SK-N-SH (cell line): Measurements from ENCODE around the gene PRKAB1. TPM values are rescaled to one million over a fixed set of nuclear protein-coding genes. Genes with fewer than 3 reads are reported as not detected.

Experiments
- CTCF ChIA-PET: fragments of 300-600, 350-600 bp; formaldehyde crosslinking; extraction: SDS; loops from one replicate; lab custom pipeline; 2021; lab: Yijun Ruan, JAX
- POLR2A ChIA-PET: fragments of 350-600 bp; sonication (Branson Sonifier 250); formaldehyde crosslinking; extraction: SDS; loops from one replicate; lab custom pipeline; 2020; ENCODE audit warnings: antibody characterized with exemption, inconsistent platforms; lab: Yijun Ruan, JAX
- DNase-seq: peaks from one replicate; pipeline ENCODE4 v3.0.0; 2012
- H2AFZ ChIP-seq: fragments of 200-600 bp; sonication (generic); 2 replicates; pipeline ENCODE4 v1.8.1; 2016; ENCODE audit warnings: antibody characterized with exemption, mild to moderate bottlenecking, low read depth
- H3F3A ChIP-seq: fragments of 200-600 bp; sonication (generic); replicated peaks from 2 replicates; pipeline ENCODE3; 2016; ENCODE audit warnings: antibody characterized with exemption, mild to moderate bottlenecking; ENCODE audit not compliant: insufficient read depth
- H3K27ac ChIP-seq, 2 experiments: fragments of 200-500 bp in 1 of 2; fragments of 200-600 bp in 1 of 2; sonication (Bioruptor generic) in 1 of 2; sonication (generic), shearing (Covaris generic) in 1 of 2; 2 replicates each; pipeline versions ENCODE4 v1.5.1 to v1.6.1; 2014 to 2016; ENCODE audit warnings: low read depth in 2 of 2, inconsistent platforms in 1 of 2, low read length in 1 of 2, mild to moderate bottlenecking in 1 of 2, mixed read lengths in 1 of 2
- H3K27me3 ChIP-seq: fragments of 200-600 bp; sonication (generic), shearing (Covaris generic); 2 replicates; pipeline ENCODE4 v1.6.1; 2016; ENCODE audit warnings: mixed run types; ENCODE audit not compliant: insufficient read depth
- H3K36me3 ChIP-seq, 2 experiments: fragments of 200-500 bp in 1 of 2; fragments of 200-600 bp in 1 of 2; sonication (Bioruptor generic) in 1 of 2; sonication (generic) in 1 of 2; replicated peaks in 1 of 2; 2 replicates each; pipeline versions ENCODE3 to v1.5.1; 2014 to 2016; ENCODE audit warnings: low read length in 1 of 2, mild to moderate bottlenecking in 1 of 2; ENCODE audit not compliant: insufficient read depth in 2 of 2, control insufficient read depth in 1 of 2
- H3K4me1 ChIP-seq, 2 experiments: fragments of 200-500 bp in 1 of 2; fragments of 200-600 bp in 1 of 2; sonication (Bioruptor generic) in 1 of 2; sonication (generic), shearing (Covaris generic) in 1 of 2; 2 replicates each; pipeline versions ENCODE4 v1.5.1 to v1.6.1; 2014 to 2016; ENCODE audit warnings: low read depth in 1 of 2, low read length in 1 of 2, mixed run types in 1 of 2; ENCODE audit not compliant: insufficient read depth in 2 of 2, control insufficient read depth in 1 of 2
- H3K4me2 ChIP-seq: fragments of 200-600 bp; sonication (generic), shearing (Covaris generic); 2 replicates; pipeline ENCODE4 v1.6.1; 2017; ENCODE audit warnings: mixed run types
- H3K4me3 ChIP-seq, 2 experiments: fragments of 200-500 bp in 1 of 2; fragments of 200-600 bp in 1 of 2; sonication (Bioruptor generic) in 1 of 2; sonication (generic), shearing (Covaris generic) in 1 of 2; 2 replicates each; pipeline versions ENCODE4 v1.5.1 to v1.8.1; 2014 to 2016; ENCODE audit warnings: low read depth in 2 of 2, inconsistent platforms in 1 of 2, low read length in 1 of 2, mild to moderate bottlenecking in 1 of 2, mixed read lengths in 1 of 2, moderate library complexity in 1 of 2
- H3K79me2 ChIP-seq: fragments of 200-600 bp; sonication (generic); 2 replicates; pipeline ENCODE4 v1.8.1; 2017; ENCODE audit warnings: mild to moderate bottlenecking; ENCODE audit not compliant: insufficient read depth
- H3K9ac ChIP-seq: fragments of 200-600 bp; sonication (generic); 2 replicates; pipeline ENCODE4 v1.6.1; 2017; ENCODE audit warnings: mixed run types
- H3K9me2 ChIP-seq: fragments of 200-600 bp; sonication (generic); 2 replicates; pipeline ENCODE4 v1.6.1; 2017; ENCODE audit warnings: mixed run types
- H3K9me3 ChIP-seq: fragments of 200-600 bp; sonication (generic); 2 replicates; pipeline ENCODE4 v1.6.1; 2017; ENCODE audit warnings: mixed run types, mild to moderate bottlenecking, moderate library complexity
- H4K20me1 ChIP-seq: fragments of 200-600 bp; sonication (generic); 2 replicates; pipeline ENCODE4 v1.6.1; 2017; ENCODE audit warnings: mild to moderate bottlenecking, mixed run types; ENCODE audit not compliant: insufficient read depth
- CHD2 ChIP-seq: fragments of 150-350 bp; IDR thresholded peaks from 2 replicates; pipeline ENCODE4 v1.6.1; 2018; ENCODE audit warnings: low read length; ENCODE audit not compliant: partially characterized antibody
- CTCF ChIP-seq: fragments of 200-600 bp; sonication (generic); IDR thresholded peaks from 2 replicates; pipeline ENCODE4 v1.6.1; 2017; ENCODE audit warnings: antibody characterized with exemption, mild to moderate bottlenecking, moderate library complexity
- EP300 ChIP-seq, 2 experiments: IDR thresholded peaks; 2 replicates each; pipeline versions ENCODE4 v1.4.0 to v1.6.1; 2012; ENCODE audit warnings: borderline replicate concordance in 1 of 2, low read depth in 1 of 2, low read length in 1 of 2
- FOXJ3 ChIP-seq: sonication (generic); formaldehyde crosslinking; IDR thresholded peaks from 2 replicates; pipeline ENCODE4 v1.5.1; 2020; ENCODE audit warnings: mild to moderate bottlenecking, missing genetic modification reagents
- FOXM1 ChIP-seq: IDR thresholded peaks from 2 replicates; pipeline ENCODE4 v1.4.0; 2012; ENCODE audit warnings: low read depth, mild to moderate bottlenecking
- MEF2A ChIP-seq: IDR thresholded peaks from 2 replicates; pipeline ENCODE4 v1.4.0; 2012; ENCODE audit warnings: low read depth, borderline replicate concordance
- NFIC ChIP-seq: IDR thresholded peaks from 2 replicates; pipeline ENCODE4 v1.4.0; 2012; ENCODE audit warnings: borderline replicate concordance
- NRF1 ChIP-seq: IDR thresholded peaks from 2 replicates; pipeline ENCODE4 v1.6.1; 2012; ENCODE audit warnings: low read depth, mild to moderate bottlenecking, low read length
- RCOR1 ChIP-seq: fragments of 150-350 bp; IDR thresholded peaks from 2 replicates; pipeline ENCODE4 v1.6.1; 2017; ENCODE audit warnings: antibody characterized with exemption, low read length
- REST ChIP-seq: IDR thresholded peaks from 2 replicates; pipeline ENCODE4 v1.6.1; 2012; ENCODE audit warnings: mild to moderate bottlenecking, low read depth, low read length, moderate library complexity
- RFX5 ChIP-seq: IDR thresholded peaks from 2 replicates; pipeline ENCODE4 v1.6.1; 2012; ENCODE audit warnings: mild to moderate bottlenecking, improper control_type of control experiment, low read length
- RXRA ChIP-seq: IDR thresholded peaks from 2 replicates; pipeline ENCODE4 v1.4.0; 2012; ENCODE audit warnings: low read depth, mild to moderate bottlenecking, borderline replicate concordance
- SMC3 ChIP-seq: IDR thresholded peaks from 2 replicates; pipeline ENCODE4 v1.6.1; 2012; ENCODE audit warnings: low read depth, low read length, improper control_type of control experiment
- TAF1 ChIP-seq: IDR thresholded peaks from 2 replicates; pipeline ENCODE4 v1.6.1; 2012; ENCODE audit warnings: low read depth, mild to moderate bottlenecking, low read length, moderate library complexity, borderline replicate concordance
- TCF12 ChIP-seq: IDR thresholded peaks from 2 replicates; pipeline ENCODE4 v1.4.0; 2012
- TEAD4 ChIP-seq: IDR thresholded peaks from 2 replicates; pipeline ENCODE4 v1.4.0; 2012; ENCODE audit warnings: mild to moderate bottlenecking, borderline replicate concordance; ENCODE audit not compliant: insufficient read depth
- ZBTB33 ChIP-seq: IDR thresholded peaks from 2 replicates; pipeline ENCODE4 v1.4.0; 2012; ENCODE audit warnings: low read depth, borderline replicate concordance
- WGBS: methylation state at CpG from one replicate; pipeline ENCODE4 v1.1.6; 2017; ENCODE audit warnings: low lambda C conversion rate; 5-methylcytosine and 5-hydroxymethylcytosine counted together
- polyA plus RNA-seq, 3 experiments: library from polyadenylated mRNA; depleted of rRNA; stranded (reverse); fragments of >200 nt; gene quantifications; 2 replicates each; pipeline ENCODE4 v1.2.3, GENCODE V29; 2012
- TF ChIP-seq, protein P1 (sequence below): IDR thresholded peaks from 2 replicates; pipeline ENCODE4 v1.4.0; 2012; ENCODE audit warnings: low read depth, borderline replicate concordance

PRKAB1 gene
- polyA plus RNA-seq, 1 of the 3 experiments (the other 2 are of a cell fraction) = 28.9 TPM

DNA sequence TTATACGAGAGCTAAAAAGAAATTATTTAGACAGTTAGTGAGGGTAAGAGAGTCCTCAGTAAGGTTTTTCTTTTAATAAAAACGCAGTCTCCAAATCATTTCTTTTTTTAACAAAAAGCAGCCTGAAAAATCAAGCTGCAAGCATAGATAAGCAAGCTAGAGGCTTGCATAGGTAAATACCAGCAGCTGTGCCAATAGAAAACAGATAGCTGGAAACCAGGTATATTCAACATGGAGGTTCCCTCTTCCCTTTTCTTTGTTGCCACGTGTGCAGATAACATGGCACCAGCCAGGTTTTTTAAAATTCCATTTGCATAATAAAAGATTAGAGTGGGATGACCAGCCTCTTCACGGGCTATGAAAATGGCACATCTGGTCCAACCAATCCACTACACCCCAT, 6.1 kb upstream of the PRKAB1 start:
- no peak overlapping the region for H3K27ac ChIP-seq
- H3K4me1 ChIP-seq = peaks cover 1 to 4% of the 10 kb centered on the region in 2 experiments; a peak in 3 of 4 replicates
- no peaks in the 10 kb centered on the region for H3K36me3 ChIP-seq
- ChIA-PET CTCF (interaction anchor here (1.2 to 1.7 kb wide), 2 partner anchors 10 to 16 kb away, joined by 3 to 4 read pairs; no protein-coding TSS in a partner anchor), POLR2A (no interaction called here)
- TF ChIP-seq SMC3 = no peak
- no peak for TF ChIP-seq EP300 (IDR thresholded peaks at IDR 0.05; ENCODE audit: borderline replicate concordance in 1 of 2, low read depth in 1 of 2, low read length in 1 of 2)
- TF ChIP-seq NRF1 = no peak
- TF ChIP-seq RXRA = no peak
- no peak overlapping the region for H3K9ac ChIP-seq
- H3K9me3 ChIP-seq = no peaks in the 10 kb centered on the region
- no peak overlapping the region for H2AFZ ChIP-seq
- whole genome bisulfite sequencing = 44% methylated on average over 4 of the region's 4 CpGs
- H3K4me2 ChIP-seq = no peak overlapping the region
- no peak overlapping the region for H3K4me3 ChIP-seq
- H3K27me3 ChIP-seq = no peaks in the 10 kb centered on the region
- H4K20me1 ChIP-seq = no peaks in the 10 kb centered on the region
- no peaks in the 10 kb centered on the region for H3F3A ChIP-seq
- H3K79me2 ChIP-seq = no peaks in the 10 kb centered on the region
- H3K9me2 ChIP-seq = no peaks in the 10 kb centered on the region
- DNase-seq = no peak

DNA sequence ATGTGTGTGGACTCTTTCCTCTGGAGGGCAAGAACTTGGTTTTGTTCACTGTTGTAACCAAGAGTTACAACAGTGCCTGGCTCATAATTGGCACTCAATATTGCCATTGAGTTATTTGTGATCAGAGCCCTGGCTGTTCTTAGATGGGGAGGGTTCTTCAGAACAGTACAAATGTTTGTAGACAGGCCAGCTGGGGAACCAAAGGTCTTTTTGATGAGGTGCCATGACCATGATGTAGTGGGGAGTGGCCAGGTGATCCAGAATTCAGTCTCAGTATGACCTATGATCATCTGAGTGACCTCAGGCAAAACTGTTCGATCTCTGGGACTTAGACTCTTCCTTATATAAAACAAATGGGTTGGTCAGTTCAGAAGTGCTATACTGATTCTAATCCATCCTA, 3.3 kb upstream of the PRKAB1 start:
- H3K4me1 ChIP-seq = peaks cover 6 to 7% of the 10 kb centered on the region in 2 experiments; a peak in 3 of 4 replicates
- no peak overlapping the region for H3K9ac ChIP-seq
- no peaks in the 10 kb centered on the region for H4K20me1 ChIP-seq
- CTCF ChIA-PET = interaction anchor here (1.0 to 1.8 kb wide), 2 partner anchors 11 to 16 kb away, joined by 3 to 10 read pairs; no protein-coding TSS in a partner anchor
- no peak overlapping the region for H3K4me3 ChIP-seq
- no peaks in the 10 kb centered on the region for H3K9me2 ChIP-seq
- no peak for DNase-seq
- no peak overlapping the region for H2AFZ ChIP-seq
- 70% methylated on average over 1 of the region's 1 CpG for WGBS
- H3K79me2 ChIP-seq = peaks cover 18% of the 10 kb centered on the region
- no peak overlapping the region for H3K4me2 ChIP-seq
- H3K9me3 ChIP-seq = no peaks in the 10 kb centered on the region
- POLR2A ChIA-PET = no interaction called here
- no peaks in the 10 kb centered on the region for H3K36me3 ChIP-seq
- no peaks in the 10 kb centered on the region for H3K27me3 ChIP-seq
- H3F3A ChIP-seq = peaks cover 4% of the 10 kb centered on the region
- no peak overlapping the region for H3K27ac ChIP-seq
- TF ChIP-seq FOXM1 (no peak), NRF1 (no peak), RFX5 (no peak), TAF1 (no peak), NFIC (no peak), ZBTB33 (no peak), TCF12 (no peak), RCOR1 (no peak), REST (no peak), EP300 (IDR thresholded peaks at IDR 0.05; ENCODE audit: borderline replicate concordance in 1 of 2, low read depth in 1 of 2, low read length in 1 of 2) (no peak), CHD2 (no peak), MEF2A (no peak), CTCF (no peak), SMC3 (no peak), TEAD4 (no peak), FOXJ3 (CRISPR knock-in tag) (no peak)
- TF ChIP-seq, protein P1, sequence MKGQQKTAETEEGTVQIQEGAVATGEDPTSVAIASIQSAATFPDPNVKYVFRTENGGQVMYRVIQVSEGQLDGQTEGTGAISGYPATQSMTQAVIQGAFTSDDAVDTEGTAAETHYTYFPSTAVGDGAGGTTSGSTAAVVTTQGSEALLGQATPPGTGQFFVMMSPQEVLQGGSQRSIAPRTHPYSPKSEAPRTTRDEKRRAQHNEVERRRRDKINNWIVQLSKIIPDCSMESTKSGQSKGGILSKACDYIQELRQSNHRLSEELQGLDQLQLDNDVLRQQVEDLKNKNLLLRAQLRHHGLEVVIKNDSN = no peak
